Esophagus muscularis mucosa (tissue), 3 donors: ENCODE results near the gene MPP3.

Source experiments
- POLR2A ChIP-seq: fragments of 450-650 bp; IDR thresholded peaks from one replicate; pipeline ENCODE4 v1.6.1; 2017; ENCODE audit warnings: antibody characterized with exemption, moderate library complexity, mild to moderate bottlenecking, low read depth
- POLR2AphosphoS5 ChIP-seq, 2 donors: sonication (generic); formaldehyde crosslinking; IDR thresholded peaks; one replicate each; pipeline ENCODE4 v1.6.1; 2017; ENCODE audit warnings: antibody characterized with exemption in 2 of 2
- TF ChIP-seq, protein P1 (sequence below), 3 experiments: fragments of 200-600 bp in 2 of 3; fragments of 450-650 bp in 1 of 3; sonication (generic) in 2 of 3; IDR thresholded peaks; one replicate each; pipeline ENCODE4 v1.5.1; 2017 to 2019; ENCODE audit warnings: antibody characterized with exemption in 3 of 3, mild to moderate bottlenecking in 2 of 3, moderate library complexity in 1 of 3

- TF ChIP-seq POLR2A (no peak), POLR2AphosphoS5 (IDR thresholded peaks at IDR 0.05) (no peak)
- TF ChIP-seq, protein P1, sequence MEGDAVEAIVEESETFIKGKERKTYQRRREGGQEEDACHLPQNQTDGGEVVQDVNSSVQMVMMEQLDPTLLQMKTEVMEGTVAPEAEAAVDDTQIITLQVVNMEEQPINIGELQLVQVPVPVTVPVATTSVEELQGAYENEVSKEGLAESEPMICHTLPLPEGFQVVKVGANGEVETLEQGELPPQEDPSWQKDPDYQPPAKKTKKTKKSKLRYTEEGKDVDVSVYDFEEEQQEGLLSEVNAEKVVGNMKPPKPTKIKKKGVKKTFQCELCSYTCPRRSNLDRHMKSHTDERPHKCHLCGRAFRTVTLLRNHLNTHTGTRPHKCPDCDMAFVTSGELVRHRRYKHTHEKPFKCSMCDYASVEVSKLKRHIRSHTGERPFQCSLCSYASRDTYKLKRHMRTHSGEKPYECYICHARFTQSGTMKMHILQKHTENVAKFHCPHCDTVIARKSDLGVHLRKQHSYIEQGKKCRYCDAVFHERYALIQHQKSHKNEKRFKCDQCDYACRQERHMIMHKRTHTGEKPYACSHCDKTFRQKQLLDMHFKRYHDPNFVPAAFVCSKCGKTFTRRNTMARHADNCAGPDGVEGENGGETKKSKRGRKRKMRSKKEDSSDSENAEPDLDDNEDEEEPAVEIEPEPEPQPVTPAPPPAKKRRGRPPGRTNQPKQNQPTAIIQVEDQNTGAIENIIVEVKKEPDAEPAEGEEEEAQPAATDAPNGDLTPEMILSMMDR (IDR thresholded peaks at IDR 0.05) = no peak
Observed at GRCh38 chr17:43769426-43769825, 63.5 kb downstream of the MPP3 start.
